HUES48 (cell line): ENCODE results near the gene PAFAH1B2.
"Not testable (repeated sequence)": the region's sequence is repeated elsewhere in the genome, so short reads cannot be mapped to it uniquely, and the experiment has no call there.

Experiments used
- H3K27ac ChIP-seq: one replicate; pipeline ENCODE4 v1.7.0; 2013; ENCODE audit warnings: low read depth, low read length, inconsistent platforms
- H3K27me3 ChIP-seq: 2 replicates; pipeline ENCODE4 v1.6.1; 2013; ENCODE audit warnings: mild to moderate bottlenecking, low read length; ENCODE audit not compliant: control insufficient read depth, insufficient read depth
- H3K36me3 ChIP-seq: 2 replicates; pipeline ENCODE4 v1.6.1; 2013; ENCODE audit warnings: low read length; ENCODE audit not compliant: control insufficient read depth, insufficient read depth
- H3K4me1 ChIP-seq: 2 replicates; pipeline ENCODE4 v1.6.1; 2013; ENCODE audit warnings: mild to moderate bottlenecking, low read length; ENCODE audit not compliant: control insufficient read depth, insufficient read depth
- H3K4me3 ChIP-seq: 2 replicates; pipeline ENCODE4 v1.5.1; 2013; ENCODE audit warnings: mild to moderate bottlenecking, low read depth, low read length
- H3K9ac ChIP-seq: 2 replicates; pipeline ENCODE4 v1.6.1; 2013; ENCODE audit warnings: mild to moderate bottlenecking, low read depth, low read length, moderate library complexity
- H3K9me3 ChIP-seq: 2 replicates; pipeline ENCODE4 v1.6.1; 2013; ENCODE audit warnings: low read length; ENCODE audit not compliant: control insufficient read depth, insufficient read depth

PAFAH1B2 gene

GRCh38 chr11:117130396-117130795 is 13.7 kb upstream of the PAFAH1B2 start:
- H3K27ac ChIP-seq, H3K27me3 ChIP-seq, H3K4me3 ChIP-seq, H3K36me3 ChIP-seq, H3K4me1 ChIP-seq, H3K9ac ChIP-seq, H3K9me3 ChIP-seq: not testable (repeated sequence)

GRCh38 chr11:117130879-117131278 is 13.2 kb upstream of the PAFAH1B2 start:
- Histone ChIP-seq H3K27me3 (no peaks in the 10 kb centered on the region), H3K9me3 (no peaks in the 10 kb centered on the region), H3K4me3 (no peak overlapping the region), H3K4me1 (no peaks in the 10 kb centered on the region), H3K27ac (no peak overlapping the region), H3K9ac (no peak overlapping the region), H3K36me3 (no peaks in the 10 kb centered on the region)

GRCh38 chr11:117134431-117134830 is 9.7 kb upstream of the PAFAH1B2 start:
- no peak overlapping the region for H3K9ac ChIP-seq
- no peaks in the 10 kb centered on the region for H3K36me3 ChIP-seq
- H3K4me1 ChIP-seq, result no peaks in the 10 kb centered on the region
- no peak overlapping the region for H3K4me3 ChIP-seq
- H3K9me3 ChIP-seq, result no peaks in the 10 kb centered on the region
- H3K27ac ChIP-seq, result no peak overlapping the region
- no peaks in the 10 kb centered on the region for H3K27me3 ChIP-seq

GRCh38 chr11:117134979-117135378 is 9.1 kb upstream of the PAFAH1B2 start:
- not testable (repeated sequence) for H3K36me3 ChIP-seq, H3K27me3 ChIP-seq, H3K9me3 ChIP-seq, H3K4me1 ChIP-seq, H3K9ac ChIP-seq, H3K4me3 ChIP-seq, H3K27ac ChIP-seq

GRCh38 chr11:117137223-117138086 is 6.6 kb upstream of the PAFAH1B2 start:
- H3K27ac ChIP-seq, H3K4me1 ChIP-seq, H3K9ac ChIP-seq, H3K36me3 ChIP-seq, H3K4me3 ChIP-seq, H3K9me3 ChIP-seq, H3K27me3 ChIP-seq: not testable (repeated sequence)

GRCh38 chr11:117143390-117143789 is 697 bp upstream of the PAFAH1B2 start:
- peak overlapping the region; percentile 95 for H3K27ac ChIP-seq
- H3K27me3 ChIP-seq, result no peaks in the 10 kb centered on the region
- peak overlapping the region; percentile 77 for H3K9ac ChIP-seq
- peaks cover 10% of the 10 kb centered on the region for H3K4me1 ChIP-seq
- peaks cover 24% of the 10 kb centered on the region for H3K36me3 ChIP-seq
- H3K4me3 ChIP-seq, result peak overlapping the region; percentile 85
- H3K9me3 ChIP-seq, result no peaks in the 10 kb centered on the region

- Histone ChIP-seq H3K27ac (peak overlapping the region; percentile 95), H3K27me3 (no peaks in the 10 kb centered on the region), H3K9me3 (no peaks in the 10 kb centered on the region), H3K4me1 (peaks cover 10% of the 10 kb centered on the region), H3K36me3 (peaks cover 29% of the 10 kb centered on the region), H3K4me3 (peak overlapping the region; percentile 85), H3K9ac (peak overlapping the region; percentile 77)
Observed at GRCh38 chr11:117144477-117145392, 648 bp downstream of the PAFAH1B2 start.

- peak overlapping the region; percentile 95 for H3K27ac ChIP-seq
- H3K36me3 ChIP-seq, result peaks cover 36% of the 10 kb centered on the region
- H3K4me3 ChIP-seq, result peak overlapping the region; percentile 85
- no peaks in the 10 kb centered on the region for H3K9me3 ChIP-seq
- peak overlapping the region; percentile 77 for H3K9ac ChIP-seq
- peaks cover 10% of the 10 kb centered on the region for H3K4me1 ChIP-seq
- no peaks in the 10 kb centered on the region for H3K27me3 ChIP-seq
Observed at GRCh38 chr11:117145393-117145761, 1.3 kb downstream of the PAFAH1B2 start.

GRCh38 chr11:117146521-117146920 is 2.4 kb downstream of the PAFAH1B2 start:
- H3K9ac ChIP-seq, result no peak overlapping the region
- no peaks in the 10 kb centered on the region for H3K9me3 ChIP-seq
- H3K27me3 ChIP-seq, result no peaks in the 10 kb centered on the region
- peak overlapping the region; percentile 2; the same call in 1 of the 2 replicates for H3K4me3 ChIP-seq
- H3K36me3 ChIP-seq, result peaks cover 38% of the 10 kb centered on the region
- peak overlapping the region; percentile 67 for H3K27ac ChIP-seq
- peaks cover 10% of the 10 kb centered on the region for H3K4me1 ChIP-seq

GRCh38 chr11:117152066-117152465 is 8.0 kb downstream of the PAFAH1B2 start:
- Histone ChIP-seq H3K4me3 (no peak overlapping the region), H3K36me3 (peaks cover 68% of the 10 kb centered on the region), H3K27me3 (no peaks in the 10 kb centered on the region)

GRCh38 chr11:117154468-117154867 is 10.4 kb downstream of the PAFAH1B2 start:
- Histone ChIP-seq H3K36me3 (peaks cover 73% of the 10 kb centered on the region), H3K4me1 (no peaks in the 10 kb centered on the region), H3K27ac (no peak overlapping the region), H3K27me3 (no peaks in the 10 kb centered on the region), H3K9me3 (no peaks in the 10 kb centered on the region), H3K9ac (no peak overlapping the region), H3K4me3 (no peak overlapping the region)

More at GRCh38 chr11:117152066-117152465, 8.0 kb downstream of the PAFAH1B2 start:
- no peak overlapping the region for H3K27ac ChIP-seq
- no peak overlapping the region for H3K9ac ChIP-seq
- no peaks in the 10 kb centered on the region for H3K9me3 ChIP-seq
- no peaks in the 10 kb centered on the region for H3K4me1 ChIP-seq
